SK-N-MC (cell line): ENCODE results near the gene INF2.

Experiments used
- EZH2 ChIP-seq: fragments of 200-600 bp; sonication (generic); IDR thresholded peaks from one replicate; pipeline ENCODE4 v1.6.1; 2017; ENCODE audit warnings: antibody characterized with exemption
- FOXP2 ChIP-seq: optimal IDR thresholded peaks from 2 replicates; pipeline ENCODE3; 2011; ENCODE audit warnings: mild to moderate bottlenecking, moderate library complexity; ENCODE audit not compliant: insufficient read depth; ENCODE audit errors: extremely low read length, control extremely low read depth
- POLR2AphosphoS5 ChIP-seq: IDR thresholded peaks from 2 replicates; pipeline ENCODE4 v1.6.1; 2012; ENCODE audit warnings: mild to moderate bottlenecking, low read depth, low read length, borderline replicate concordance

DNA sequence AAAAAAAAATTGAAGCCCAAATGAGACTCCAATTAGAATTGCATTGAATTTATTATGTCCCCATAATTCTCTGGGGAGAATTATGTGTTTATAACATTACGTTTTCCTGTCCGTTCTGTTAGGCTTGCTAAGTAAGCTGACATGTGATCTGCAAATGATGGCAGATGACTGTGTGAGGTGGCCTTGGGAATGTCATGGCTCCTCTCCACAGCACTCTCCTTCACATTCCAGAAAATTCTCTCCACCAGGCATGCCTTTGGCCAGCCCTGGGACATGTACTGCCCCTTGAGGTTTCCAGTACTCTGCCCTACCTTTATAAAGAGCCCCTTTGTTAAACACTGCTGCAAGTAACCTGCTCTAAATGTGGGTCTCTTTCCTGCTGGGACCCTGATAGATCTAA lies 28.3 kb upstream of the INF2 start:
- TF ChIP-seq POLR2AphosphoS5 (no peak), EZH2 (no peak), FOXP2 (no peak)
